HG03432 (cell line): ENCODE data around the gene GLIS1.
"Not testable (repeated sequence)": the region's sequence is repeated elsewhere in the genome, so short reads cannot be mapped to it uniquely, and the experiment has no call there.

Source experiments
- ATAC-seq: cut with Tn5 transposase; IDR thresholded peaks from one replicate; pipeline ENCODE4 v1.9.1; 2021; ENCODE audit warnings: mild to moderate bottlenecking, moderate library complexity; ENCODE audit not compliant: unreplicated experiment

GLIS1 gene

DNA sequence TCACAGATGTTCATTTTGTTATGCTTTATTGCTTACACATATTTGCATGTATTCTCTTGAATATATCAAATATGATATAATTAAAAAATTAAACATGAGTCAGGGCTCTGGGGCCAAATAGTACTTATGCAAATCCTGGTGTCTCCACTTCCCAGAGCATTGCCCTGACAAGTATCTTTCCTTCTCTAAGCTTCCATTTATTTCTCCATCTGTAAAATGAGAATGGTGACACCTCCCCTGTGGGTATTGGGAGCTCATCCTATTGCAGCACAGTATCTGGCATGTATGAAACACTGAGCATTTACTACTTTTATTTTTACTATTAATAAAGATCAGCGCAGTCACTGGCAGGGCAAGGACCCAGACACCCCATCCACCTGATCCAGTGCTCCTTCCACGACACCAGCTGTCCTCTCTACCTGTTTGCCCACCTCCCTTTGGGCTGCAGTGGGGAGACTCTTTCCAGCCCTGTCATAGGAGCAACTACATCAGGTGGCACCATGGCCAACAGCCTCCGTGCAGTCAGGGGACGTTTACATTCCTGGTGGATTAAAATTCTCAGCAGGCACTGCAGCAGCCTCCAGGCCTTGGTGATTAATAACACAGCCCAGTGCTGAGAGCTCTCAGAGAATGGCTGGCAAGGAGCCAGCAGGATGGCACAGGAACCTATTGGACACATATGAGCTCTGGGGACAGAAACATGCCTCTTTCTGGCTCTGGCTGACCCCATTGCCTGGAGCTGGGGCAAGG is 166.7 kb downstream of the GLIS1 start:
- no peak for ATAC-seq

DNA sequence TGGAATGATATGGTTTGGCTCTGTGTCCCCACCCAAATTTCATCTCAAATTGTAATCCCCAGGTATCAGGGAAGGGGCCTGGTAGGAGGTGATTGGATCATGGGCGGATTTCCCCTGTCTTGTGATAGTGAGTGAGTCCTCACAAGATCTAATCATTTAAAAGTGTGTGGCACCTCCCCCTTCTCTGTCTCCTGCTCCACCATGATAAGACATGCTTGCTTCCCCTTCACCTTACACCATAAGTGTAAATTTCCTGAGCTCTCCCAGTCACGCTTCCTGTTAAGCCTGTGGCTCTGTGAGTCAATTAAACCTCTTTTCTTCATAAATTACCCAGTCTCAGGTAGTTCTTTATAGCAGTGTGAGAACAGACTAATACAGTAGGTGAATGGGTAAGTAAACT is 170.4 kb downstream of the GLIS1 start:
- no peak for ATAC-seq

- no peak for ATAC-seq
These were observed 171.1 kb downstream of the GLIS1 start for GRCh38 chr1:53567851-53568250.

DNA sequence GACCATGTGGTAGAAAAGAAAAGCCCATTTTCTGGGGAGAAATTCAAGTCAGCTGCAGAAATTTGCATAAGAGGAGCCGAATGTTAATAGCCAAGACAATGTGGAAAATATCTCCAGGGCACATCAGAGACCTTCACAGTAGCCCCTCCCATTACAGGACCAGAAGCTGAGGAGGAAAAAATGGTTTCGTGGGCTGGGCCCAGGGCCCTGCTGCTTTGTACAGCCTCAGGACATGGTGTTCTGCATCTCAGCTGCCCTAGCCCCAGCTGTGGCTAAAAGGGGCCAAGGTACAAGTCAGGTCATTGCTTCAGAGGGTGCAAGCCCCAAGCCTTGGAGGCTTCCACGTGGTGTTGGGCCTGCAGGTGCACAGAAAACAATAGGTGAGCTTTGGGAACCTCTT is 171.5 kb downstream of the GLIS1 start:
- ATAC-seq: no peak

GRCh38 chr1:53563611-53564010 is 175.4 kb downstream of the GLIS1 start:
- no peak for ATAC-seq

- ATAC-seq: no peak
These were observed 176.0 kb downstream of the GLIS1 start for GRCh38 chr1:53562981-53563379.

DNA sequence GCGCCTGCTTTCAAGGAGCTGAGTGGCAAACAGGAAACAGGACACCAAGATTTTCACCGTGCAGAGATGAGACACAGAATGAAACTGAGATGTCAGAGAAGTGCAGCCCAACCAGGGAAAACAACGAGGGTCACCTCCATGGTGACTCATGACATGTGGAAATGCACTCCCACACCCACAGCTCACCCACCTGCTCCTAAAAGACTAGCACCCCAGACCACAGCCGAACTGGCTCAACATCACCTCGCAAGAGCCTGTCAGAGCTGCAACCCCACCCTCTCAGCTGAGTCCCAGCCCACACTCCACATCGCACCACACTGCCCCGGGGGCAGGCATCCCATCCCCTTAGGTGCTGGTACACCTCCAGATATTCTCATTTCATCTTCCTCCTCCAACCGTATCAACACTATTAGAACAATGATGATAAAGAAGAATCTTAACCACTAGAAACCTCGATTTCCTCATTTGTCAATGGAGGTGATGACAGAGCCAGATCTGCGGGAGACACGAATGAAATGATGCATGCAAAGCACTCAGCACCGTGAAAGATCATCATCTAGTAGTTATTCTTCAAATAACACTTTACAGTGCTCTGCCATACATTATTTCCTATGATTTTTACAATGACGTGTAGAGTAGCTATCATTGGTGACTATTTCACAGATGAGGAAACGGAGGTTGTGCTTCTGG is 176.5 kb downstream of the GLIS1 start:
- no peak for ATAC-seq

DNA sequence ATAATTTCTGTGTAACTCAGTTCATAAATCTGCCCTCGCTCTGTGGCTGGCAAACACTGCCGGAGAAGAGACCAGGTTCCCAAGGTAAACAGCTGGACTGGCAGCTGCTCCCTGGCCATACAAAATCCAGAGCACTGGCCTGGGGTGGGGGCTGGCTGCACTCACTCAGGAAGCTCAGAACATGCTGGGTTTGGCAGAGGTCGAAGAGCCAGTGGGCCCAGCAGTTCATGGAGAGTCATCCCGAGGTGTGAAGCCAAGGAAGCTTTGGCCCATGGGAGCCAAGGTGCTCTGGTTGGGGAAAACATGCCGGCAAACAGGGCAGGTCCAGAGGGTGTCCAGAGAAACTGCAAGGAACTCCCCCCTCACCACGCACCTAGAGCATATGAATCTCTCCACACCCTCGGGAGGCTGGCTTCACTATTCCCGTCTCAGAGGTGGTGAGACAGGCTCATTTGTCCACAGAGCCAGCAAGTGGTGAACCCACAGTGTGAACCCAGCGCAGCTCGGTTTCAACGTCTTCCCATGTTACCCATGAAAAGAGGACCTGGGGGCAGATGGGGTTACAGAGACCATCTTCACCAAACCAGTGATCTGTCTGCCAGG is 177.4 kb downstream of the GLIS1 start:
- ATAC-seq: no peak

GRCh38 chr1:53560581-53561502 is 178.1 kb downstream of the GLIS1 start:
- no peak for ATAC-seq

DNA sequence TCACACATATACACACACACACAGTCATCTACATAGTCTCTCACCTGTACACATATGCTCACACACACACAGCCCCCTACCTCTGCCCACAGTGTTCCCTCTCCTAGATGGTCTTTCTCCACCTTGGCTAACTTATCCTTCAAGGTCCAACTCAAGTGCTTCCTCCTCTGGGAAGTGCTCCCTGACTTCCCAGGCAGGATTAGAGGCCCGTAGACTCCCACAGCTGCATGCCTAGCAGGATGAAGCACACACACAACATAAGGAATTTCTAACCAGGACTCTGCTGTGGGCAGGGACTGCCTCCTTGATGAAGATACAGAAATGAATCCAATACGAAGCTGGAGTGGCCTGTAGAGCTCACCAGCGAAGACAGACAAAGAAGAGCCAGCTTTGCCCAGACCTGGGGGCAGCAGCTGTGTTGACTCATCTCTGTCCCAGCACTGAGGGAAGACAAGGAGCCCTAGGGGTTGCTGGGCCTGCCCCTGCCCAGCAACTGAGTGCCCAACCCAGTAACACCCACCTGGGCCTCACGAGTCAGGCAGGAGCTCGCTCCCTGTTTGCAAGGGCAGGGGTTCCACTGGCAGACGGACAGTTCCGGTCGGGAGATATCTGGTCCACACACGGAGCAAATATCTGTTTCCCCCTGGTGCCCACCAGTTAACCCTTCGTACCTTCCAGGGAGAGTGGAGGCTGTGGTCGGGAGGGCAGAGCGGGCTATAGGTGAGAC is 178.9 kb downstream of the GLIS1 start:
- no peak for ATAC-seq

GRCh38 chr1:53559391-53559815 is 179.6 kb downstream of the GLIS1 start:
- no peak for ATAC-seq

- no peak for ATAC-seq
These were observed 180.1 kb downstream of the GLIS1 start for GRCh38 chr1:53558739-53559315.

- no peak for ATAC-seq
These were observed 180.9 kb downstream of the GLIS1 start for GRCh38 chr1:53557830-53558738.

DNA sequence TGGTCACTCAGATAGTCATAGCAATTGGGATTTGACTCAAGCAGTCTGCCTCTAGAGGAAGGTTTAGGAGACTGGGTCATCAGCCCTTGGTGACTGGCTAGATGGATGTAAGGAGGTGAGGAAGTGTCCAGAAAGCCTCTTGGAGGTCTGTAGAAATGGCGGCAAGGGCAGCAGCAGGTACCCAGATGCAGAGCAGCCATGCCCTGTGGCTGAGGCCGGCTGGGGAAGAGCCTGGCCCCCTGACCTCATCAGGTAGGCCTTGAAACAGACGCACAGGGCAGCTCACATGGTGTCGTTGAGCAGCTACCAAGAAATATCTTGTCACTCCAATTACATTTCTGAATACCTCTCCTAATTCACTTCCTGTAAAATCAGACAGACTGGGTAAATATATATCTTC is 181.6 kb downstream of the GLIS1 start:
- ATAC-seq: no peak

DNA sequence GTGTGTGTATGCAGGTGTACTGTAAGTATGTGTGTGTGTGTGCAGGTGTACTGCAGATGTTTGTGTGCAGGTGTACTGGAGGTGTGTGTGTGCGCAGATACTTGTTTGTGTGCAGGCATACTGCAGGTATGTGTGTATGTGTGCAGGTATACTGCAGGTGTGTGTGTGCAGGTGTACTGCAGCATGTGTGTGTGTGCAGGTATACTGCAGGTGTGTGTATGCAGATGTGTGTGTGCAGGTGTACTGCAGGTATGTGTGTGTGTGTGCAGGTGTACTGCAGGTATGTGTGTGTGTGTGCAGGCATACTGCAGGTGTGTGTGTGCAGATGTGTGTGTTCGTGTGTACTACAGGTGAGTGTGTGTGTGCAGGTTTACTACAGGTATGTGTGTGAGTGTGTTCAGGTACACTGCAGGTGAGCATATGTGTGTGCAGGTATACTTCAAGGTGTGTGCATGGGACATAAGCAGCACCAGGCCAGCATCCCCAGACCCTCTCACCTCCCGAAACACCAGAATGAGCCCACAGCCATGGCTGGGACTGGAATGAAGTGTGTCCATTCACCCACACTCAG is 182.2 kb downstream of the GLIS1 start:
- no peak for ATAC-seq

GRCh38 chr1:53555620-53556326 is 183.2 kb downstream of the GLIS1 start:
- ATAC-seq: not testable (repeated sequence)

GRCh38 chr1:53554592-53555305 is 184.2 kb downstream of the GLIS1 start:
- no peak for ATAC-seq
